ENCODE data around the gene TFPI.
A peak's percentile ranks its signal among the peaks of the same experiment; 100 is the strongest.
"Not testable (repeated sequence)": the region's sequence is repeated elsewhere in the genome, so short reads cannot be mapped to it uniquely, and the experiment has no call there.

TFPI gene

DNA sequence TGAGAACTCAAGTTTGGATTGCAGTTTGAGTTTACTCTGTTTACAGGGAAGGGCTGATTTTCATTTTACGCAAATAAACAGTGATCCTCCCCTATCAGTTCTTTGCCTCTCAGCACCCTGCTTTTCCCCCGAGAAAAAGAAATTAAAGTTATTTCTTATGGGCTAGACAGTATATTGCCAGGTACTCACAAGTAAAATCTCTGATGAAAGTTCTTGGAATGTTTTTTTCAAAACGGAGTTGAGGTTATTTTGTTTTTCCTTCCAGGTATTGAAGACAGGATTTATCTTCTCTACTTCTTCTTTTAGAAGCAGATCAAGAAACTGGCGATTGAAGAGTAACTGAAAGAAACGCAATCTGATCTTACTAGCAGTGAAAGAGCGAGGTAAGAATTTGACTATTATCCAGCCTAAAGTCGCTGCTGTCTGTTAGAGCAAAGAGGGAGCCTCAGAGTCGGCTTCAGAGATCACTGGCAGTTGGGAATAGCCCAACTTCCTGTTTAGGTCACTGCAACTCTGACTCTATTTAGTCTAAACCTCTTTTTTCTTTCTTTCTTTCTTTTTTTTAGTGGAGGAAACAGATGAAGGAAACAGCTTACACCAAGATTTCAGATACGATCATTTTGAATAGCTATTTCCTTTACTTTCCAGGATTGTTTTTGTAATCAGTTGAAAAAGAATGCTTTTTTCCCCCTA, at the start of gene TFPI:
TFPI (minus strand) TSS at position 425 of the 693 bp plus-strand sequence. CDS start 50,667 bp downstream, outside the sequence.
- no peak for DNase-seq

DNA sequence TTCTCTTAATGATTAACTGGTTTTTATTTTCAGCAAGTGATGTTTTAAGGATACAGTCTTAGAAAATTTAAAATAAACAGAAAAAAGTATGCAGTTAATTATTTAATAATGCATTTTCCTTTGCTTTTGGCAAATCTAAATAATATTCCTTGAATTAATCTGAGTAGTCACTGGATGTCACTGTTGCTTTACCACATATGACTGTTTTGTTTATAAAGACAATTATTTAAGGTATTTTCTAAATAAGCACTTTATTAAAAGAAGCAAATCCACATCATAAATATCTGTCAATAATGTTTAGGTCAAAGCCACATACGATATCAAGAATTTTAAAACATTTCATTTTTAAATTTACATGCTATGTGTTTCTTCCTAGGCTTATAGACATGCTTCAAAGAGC, 40.6 kb upstream of the TFPI start:
- no peak for DNase-seq

DNA sequence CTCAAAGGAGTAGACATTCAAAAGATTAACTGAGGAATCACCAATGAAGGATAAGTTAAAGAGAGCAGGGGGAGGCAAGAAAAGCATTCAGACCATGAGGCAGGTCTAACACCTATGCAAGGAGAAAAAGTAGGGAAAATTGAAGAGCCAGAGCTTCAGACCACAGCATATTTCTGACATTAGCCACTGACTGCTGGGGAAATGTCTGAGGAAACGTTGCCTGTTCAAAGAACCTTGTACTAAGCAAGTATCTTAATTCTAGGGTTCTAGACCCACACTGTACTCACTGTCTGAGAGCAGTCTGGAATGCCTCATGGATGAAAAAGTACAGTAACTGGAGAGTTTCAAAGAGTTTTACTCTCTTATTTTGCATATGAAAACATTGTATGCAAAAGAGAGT, 39.5 kb upstream of the TFPI start:
- DNase-seq = no peak

DNA sequence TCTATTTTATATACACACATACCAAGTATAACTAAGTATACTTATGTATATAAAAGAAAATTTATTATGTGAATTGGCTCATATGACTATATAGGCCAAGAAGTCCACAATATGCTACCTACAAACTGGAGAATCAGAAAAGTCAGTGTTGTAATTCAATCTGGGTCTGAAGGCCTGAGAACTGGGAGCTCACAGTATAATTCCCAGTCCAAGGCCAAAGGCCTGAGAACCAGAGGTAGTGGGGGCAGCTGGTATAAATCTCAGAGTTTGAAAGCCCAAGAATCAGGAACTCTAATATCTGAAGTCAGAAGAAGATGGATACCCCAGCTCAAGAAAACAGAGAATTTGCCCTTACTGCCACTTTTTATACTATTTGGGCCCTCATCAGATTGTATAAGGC, 38.9 kb upstream of the TFPI start:
- no peak for DNase-seq

DNA sequence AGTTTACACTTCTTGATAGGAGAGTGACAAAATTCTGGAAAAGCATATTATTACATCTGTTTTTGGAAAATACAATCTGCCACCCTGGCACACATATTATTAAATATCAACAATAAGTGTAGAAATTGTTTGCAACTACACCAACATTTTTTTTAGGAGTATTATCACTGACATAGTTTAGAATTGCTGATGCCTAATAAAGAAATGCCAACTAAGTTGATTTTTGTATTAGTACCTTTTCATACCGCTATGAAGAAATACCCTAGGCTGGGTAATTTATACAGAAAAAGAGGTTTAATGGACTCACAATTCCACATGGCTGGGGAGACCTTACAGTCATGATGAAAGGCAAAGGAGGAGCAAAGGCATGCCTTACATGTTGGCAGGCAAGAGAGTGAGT, 35.9 kb upstream of the TFPI start:
- DNase-seq = no peak

DNA sequence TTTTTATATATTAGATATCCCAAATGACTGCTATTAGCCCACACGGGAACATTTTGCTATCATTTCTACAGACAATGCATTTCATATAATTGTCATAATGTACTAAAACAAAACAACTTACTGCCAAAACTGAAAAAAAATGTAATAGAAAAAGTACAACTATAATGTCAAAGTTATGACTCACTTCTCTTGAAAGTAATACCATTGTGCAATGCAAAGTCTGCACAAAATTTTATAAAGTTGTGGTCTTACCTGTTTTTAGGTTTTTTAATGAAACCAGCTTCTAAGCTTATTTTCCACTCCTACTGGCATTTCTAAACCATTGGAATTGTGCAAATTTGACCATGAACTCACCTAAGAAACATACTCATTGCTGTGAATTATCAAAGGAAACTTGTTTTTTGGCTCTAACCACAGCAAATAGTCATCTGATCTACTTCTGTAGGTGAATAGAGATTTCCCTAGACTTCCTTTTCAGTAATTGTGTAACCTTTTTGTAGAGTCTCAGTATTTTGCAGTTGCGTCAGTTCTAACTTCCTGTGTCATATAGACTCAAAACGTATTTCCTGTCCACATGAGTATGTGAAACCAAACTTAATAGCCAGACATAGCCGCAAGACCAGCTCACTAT, 31.9 kb upstream of the TFPI start:
- DNase-seq = no peak

DNA sequence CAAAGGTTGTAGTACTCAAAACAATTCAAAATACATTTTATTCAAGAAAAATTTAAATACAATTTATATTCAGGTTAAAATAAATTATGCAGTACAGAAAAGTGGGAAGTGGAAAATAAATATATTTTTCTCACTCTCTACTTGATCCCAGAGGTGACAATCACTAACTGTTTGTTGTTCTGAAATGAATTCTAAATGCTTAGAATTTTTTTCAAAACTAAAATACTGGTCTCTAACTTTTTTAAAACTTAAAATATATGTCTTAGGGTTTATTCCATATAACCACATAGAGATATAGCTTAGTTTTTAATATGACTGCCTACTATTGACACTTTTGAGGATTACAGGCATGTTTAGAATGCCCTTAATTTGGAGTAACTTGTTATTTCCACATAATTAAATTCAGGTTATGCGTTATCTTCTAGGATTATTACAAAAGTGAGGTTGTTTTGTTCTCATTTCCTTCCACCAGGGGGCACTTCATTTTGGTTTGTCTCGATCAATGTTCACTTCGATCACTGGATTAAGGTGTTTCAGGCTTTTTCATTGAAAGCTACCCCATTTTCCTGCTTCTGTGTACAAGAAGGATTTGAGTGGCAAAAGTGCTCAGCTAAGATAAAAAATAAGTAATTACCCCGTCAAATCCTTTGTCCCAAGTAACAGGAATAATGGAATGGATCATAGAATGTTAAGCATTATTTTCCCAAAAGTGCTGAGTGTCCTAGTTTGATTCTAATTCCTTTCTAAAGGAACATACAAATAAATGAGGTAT, 27.1 kb upstream of the TFPI start:
- DNase-seq = peak in 1 of 2 experiments; percentile 6

DNA sequence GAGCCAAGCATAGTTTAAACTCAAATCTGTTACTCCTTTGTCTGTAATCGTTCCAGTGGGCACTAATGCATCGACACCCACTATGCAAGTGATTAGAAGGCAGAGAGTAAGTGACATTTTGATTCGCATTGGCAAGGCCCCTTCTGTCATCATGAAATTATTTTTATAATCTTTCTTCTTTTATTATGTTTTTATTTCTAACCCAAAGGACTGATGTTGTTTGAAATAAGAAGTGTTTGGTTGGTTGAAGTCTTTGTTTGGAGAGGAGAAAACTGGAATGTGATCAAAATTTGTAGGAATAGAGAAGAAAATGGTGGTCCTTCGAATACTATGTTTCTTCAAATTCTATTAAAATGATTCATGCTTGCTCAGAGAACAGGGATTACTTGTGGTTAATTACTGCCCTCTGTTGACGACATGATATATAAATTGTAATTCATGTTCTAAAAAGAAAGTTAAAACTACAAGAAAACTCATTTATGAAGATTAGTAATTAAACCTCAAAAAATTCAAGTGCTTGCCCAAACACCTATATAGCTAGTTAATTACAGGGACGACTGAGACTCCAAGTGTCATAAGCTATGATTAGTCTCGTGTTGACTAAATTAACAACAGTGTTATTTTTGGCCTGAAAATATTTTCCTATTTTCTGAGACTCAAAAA, 26.4 kb upstream of the TFPI start:
- no peak for DNase-seq

DNA sequence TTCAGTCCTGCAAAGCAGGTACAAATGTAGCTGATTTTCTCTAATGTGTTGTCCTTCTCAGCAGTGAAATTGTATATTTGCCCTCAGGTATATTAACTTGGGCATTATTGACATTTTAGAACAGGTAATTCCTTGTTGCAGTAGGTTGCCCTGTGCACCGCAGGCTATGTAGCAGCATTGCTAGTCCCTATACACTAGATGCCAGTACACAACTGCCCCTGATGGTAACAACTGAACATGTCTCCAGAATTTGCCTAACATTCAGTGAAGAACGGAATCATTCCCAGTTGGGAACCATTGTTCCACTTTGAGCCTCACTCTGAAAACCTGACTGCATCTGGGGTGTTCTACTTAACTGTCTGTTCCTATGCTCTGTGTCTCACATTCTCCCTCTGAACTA, 23.1 kb upstream of the TFPI start:
- no peak for DNase-seq

DNA sequence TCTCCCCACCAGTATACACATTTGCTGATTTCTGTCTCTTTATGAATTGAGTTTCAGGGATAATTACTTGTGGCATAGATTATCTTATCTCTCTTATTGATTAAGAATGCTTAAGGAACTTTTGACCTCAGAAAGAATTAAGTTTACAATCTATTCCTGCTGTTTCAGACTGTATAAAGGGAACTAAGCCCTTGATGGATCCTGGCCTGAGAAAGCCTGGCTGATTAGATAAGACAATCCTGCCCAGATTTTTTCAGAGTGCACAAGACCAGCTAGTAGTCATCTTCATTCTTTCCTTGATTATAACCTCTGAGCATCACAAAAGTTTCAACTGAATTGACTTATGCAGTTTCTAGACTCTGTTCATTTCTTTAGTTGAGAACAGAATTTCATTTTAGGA, 22.7 kb upstream of the TFPI start:
- no peak for DNase-seq

DNA sequence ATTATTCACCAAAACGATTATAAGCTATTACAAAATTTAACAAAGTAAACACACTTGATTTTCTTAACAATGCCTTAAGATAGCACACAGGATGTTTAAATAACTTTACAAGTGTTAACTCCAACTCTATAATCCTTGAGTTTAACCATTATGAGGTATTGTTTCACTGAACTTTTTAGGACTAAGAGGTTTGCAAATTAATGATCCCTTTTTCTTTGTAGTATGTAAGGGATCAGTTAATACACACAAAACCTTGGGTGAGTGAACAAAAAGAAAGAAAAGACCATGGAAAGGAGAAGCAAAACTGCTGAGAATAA, 21.5 kb upstream of the TFPI start:
- DNase-seq = no peak

DNA sequence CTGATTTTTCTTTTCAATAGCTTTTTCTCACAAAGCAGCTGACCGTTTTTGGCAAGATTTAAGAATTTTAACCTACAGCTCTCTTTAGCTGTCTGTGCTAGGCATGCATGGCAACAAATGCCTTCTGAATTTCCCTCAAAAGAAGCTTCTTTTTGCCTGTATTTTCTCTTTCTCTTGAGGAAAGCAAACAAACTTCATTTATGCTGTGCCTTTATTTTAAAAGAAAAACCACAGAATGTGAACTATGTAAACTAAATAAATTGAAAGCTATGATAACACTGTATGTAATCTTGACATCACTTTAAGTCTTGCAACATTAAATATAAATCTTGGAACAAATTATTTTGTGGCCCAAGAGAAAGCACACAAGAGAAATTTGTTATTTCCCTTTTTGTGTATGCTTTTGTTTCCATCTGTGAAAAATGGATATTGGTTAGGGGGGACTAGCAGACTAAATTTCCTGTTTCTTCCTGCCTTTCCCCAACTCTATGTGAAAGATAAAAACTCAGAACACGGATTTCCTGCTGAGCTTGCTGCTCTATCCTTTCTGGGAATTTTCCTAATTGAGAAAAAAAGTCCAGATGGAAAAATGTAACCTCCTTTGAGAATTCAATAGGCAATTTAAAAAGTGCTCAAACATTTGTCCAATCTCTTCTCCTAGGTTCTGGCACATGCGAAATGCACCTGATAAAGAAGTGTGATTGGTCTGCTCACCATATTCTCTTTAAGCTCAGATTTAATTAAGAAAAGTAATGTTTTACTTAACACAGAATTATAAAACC, 20.9 kb upstream of the TFPI start:
- DNase-seq = no peak

DNA sequence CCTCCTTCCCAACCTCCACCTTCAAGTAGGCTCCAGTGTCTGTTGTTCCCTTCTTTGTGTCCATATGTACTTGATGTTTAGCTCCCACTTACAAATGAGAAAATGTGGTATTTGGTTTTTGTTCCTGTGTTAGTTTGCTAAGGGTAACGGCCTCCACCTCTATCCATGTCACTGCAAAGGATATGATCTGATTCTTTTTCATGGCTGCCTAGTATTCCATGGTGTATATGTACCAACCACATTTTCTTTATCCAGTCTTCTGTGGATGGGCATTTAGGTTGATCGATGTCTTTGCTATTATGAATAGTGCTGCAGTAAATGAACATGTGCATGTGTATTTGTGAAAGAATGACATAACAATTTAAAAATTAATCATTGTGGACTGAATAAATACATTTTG, 19.5 kb upstream of the TFPI start:
- DNase-seq = no peak

DNA sequence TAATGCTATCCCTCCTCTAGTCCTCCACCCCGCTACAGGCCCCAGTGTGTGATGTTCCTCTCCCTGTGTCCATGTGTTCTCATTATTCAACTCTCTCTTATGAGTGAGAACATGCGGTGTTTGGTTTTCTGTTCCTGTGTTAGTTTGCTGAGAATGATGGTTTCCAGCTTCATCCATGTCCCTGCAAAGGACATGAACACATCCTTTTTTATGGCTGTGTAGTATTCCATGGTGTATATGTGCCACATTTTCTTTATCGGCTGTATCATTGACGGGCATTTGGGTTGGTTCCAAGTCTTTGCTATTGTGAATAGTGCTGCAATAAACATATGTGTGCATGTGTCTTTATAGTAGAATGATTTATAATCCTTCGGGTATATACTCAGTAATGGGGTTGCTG, 17.8 kb upstream of the TFPI start:
- DNase-seq = not testable (repeated sequence)

DNA sequence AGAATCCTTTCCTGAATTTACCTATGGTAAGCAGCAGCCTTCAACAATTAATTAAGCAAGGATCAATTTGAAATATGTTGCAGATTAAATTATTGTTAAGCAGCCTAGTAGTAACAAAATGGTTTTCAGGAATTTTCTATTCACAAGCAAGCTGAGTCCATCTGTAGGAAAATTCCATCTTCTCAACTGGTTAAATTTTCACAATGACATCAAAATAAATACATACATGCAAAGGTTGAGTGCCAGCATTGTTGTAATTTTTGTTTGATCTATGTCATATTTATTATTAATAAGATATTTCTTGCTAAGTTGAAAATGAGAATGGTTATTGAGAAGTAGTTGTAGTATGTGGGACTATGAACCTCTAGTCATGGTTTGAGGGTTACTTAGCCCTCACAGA, 15.3 kb upstream of the TFPI start:
- DNase-seq = no peak

DNA sequence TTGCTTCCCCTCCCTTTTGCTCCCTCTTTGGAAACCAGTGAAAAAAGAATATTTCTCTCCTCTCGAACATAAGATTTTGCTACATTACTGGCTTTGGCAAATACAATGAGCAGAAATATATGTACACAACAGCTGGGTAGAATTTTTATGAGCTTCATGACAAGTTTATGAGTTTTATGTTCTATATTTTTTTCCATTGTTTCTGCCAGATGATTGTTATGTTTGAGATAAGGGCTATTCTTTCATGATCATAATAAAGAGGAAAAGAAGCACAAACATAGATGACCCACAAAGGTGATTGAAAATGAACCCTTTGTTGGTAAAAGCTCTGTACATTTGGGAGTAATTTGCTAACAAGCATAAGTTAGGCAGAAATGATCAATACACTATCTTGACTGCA, 14.8 kb upstream of the TFPI start:
- no peak for DNase-seq

DNA sequence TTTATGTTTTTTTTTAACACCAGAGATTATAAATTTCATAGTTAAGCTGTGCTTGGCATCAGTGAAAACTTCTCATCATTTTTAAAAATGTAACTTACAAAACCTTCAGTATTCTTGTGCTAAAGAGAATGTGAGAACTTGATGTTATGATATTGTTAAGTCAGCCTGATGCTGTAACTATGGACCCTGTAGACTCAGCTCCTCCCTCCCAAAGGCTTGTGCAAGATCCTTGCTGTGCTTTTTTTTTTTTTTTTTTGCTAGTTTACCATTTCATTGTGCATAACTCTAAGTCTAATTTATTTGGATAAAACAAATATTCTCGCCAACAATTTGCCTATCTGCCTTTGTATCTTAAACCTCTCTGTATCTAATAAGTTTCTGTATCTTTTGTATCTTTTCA, 12.9 kb upstream of the TFPI start:
- DNase-seq = no peak

DNA sequence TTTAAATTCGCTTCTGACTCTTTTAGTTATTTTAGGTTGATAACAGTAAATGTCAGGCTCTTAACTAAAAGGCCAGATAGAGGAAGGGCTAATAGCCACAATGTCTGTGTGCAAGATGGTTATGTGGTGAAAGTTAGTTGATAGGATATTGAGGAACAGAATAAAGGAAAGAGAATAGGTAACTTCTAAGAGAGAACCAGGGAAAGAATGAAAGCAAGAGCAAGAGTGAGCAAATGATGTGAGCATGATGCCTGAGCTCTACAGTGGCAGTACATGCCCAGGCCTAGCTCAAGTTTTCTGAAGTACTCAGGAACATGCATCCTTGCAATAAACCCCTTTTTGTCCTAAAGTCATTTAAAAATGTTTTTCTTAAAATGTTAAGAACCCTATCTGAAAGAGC, 12.5 kb upstream of the TFPI start:
- DNase-seq = no peak

DNA sequence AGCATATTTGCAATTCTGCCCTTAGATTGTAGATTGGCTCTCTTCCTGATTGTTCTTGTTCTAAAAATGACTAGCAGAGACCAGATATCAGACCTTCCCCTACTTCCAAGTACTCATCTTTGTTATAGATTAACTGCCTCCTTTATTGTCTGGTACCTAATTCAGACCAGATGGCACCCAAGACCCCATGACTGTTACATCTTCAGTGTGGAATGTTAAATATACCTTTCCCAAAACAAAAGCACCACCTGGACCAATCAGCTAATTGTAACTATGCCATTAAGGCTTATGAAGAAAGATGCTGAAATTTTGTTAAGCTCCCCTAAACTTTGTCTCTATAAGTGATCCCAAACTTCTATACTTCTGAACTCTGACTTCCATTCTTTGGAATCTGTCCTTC, 12.0 kb upstream of the TFPI start:
- DNase-seq = no peak

DNA sequence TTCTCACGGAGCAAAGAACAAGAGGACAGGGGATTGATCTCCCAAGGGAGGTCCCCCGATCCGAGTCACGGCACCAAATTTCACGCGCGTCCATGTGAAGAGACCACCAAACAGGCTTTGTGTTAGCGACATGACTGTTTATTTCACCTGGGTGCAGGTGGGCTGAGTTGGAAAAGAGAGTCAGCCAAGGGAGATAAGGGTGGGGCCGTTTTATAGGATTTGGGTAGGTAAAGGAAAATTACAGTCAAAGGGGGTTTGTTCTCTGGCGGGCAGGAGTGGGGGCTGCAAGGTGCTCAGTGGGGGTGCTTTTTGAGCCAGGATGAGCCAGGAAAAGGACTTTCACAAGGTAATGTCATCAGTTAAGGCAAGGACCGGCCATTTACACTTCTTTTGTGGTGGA, 11.4 kb upstream of the TFPI start:
- not testable (repeated sequence) for DNase-seq

DNA sequence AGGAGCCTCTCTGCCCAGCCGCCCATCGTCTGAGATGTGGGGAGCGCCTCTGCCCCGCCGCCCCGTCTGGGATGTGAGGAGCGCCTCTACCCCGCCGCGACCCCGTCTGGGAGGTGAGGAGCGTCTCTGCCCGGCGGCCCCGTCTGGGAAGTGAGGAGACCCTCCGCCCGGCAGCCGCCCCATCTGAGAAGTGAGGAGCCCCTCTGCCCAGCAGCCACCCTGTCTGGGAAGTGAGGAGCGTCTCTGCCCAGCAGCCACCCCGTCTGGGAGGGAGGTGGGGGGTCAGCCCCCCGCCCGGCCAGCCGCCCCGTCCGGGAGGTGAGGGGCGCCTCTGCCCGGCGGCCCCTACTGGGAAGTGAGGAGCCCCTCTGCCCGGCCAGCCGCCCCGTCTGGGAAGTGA, 2.3 kb upstream of the TFPI start:
- DNase-seq = not testable (repeated sequence)

DNA sequence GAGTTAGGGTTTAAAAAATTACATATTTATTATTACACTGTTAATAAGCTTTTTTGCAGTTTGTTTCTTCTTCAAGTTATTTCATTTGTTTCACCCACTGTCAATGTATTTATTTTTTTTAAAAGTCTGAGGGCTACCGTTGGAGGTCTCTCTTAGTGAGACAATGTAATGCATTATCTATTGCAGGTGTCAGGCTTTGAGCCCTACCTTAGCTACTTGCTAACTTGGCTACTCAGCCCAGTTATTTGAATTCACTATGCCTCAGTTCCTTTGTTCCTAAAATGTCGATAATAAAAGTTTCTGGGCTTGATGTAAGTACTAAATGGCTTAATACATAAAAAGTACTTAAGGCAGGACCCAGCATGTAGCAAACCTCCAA, 458 bp upstream of the TFPI start:
- DNase-seq = no peak
